Gastroesophageal sphincter (tissue), 4 donors: ENCODE data around the gene TDRD6. TPM values are rescaled to one million over a fixed set of nuclear protein-coding genes. Genes with fewer than 3 reads are reported as not detected.

Experiments used
- ATAC-seq: fragments of 150-250 bp; one replicate; pipeline ENCODE4 v1.9.1; 2016; ENCODE audit warnings: mild to moderate bottlenecking, moderate library complexity
- H3K27ac ChIP-seq, 4 donors: fragments of 200-600 bp; sonication (generic) in 3 of 4; 1 replicate in 3 of 4; 2 replicates in 1 of 4; pipeline ENCODE4 v1.5.1; 2016 to 2019
- H3K27me3 ChIP-seq: fragments of 200-600 bp; sonication (generic); one replicate; pipeline ENCODE4 v1.5.1; 2019
- H3K36me3 ChIP-seq, 2 donors: fragments of 200-600 bp; sonication (generic); one replicate each; pipeline ENCODE4 v1.5.1; 2019; ENCODE audit warnings: control low read depth in 1 of 2
- H3K4me1 ChIP-seq, 3 donors: fragments of 200-600 bp; sonication (generic); 1 replicate in 2 of 3; 2 replicates in 1 of 3; pipeline ENCODE4 v1.5.1; 2016 to 2019; ENCODE audit warnings: control low read depth in 2 of 3
- H3K4me3 ChIP-seq, 2 donors: fragments of 200-600 bp; sonication (generic); one replicate each; pipeline ENCODE4 v1.5.1; 2019; ENCODE audit warnings: mild to moderate bottlenecking in 1 of 2, moderate library complexity in 1 of 2
- H3K9me3 ChIP-seq, 3 donors: fragments of 200-600 bp; sonication (generic); one replicate each; pipeline ENCODE4 v1.5.1; 2017 to 2019; ENCODE audit warnings: control low read depth in 2 of 3
- EP300 ChIP-seq: sonication (generic); formaldehyde crosslinking; IDR thresholded peaks from one replicate; pipeline ENCODE4 v1.6.1; 2017; ENCODE audit warnings: antibody characterized with exemption, mild to moderate bottlenecking
- POLR2A ChIP-seq, 2 donors: fragments of 450-650 bp; IDR thresholded peaks; one replicate each; pipeline ENCODE4 v1.6.1; 2017; ENCODE audit warnings: antibody characterized with exemption in 2 of 2, mild to moderate bottlenecking in 2 of 2, moderate library complexity in 1 of 2
- POLR2AphosphoS5 ChIP-seq: sonication (generic); formaldehyde crosslinking; IDR thresholded peaks from one replicate; pipeline ENCODE4 v1.6.1; 2017; ENCODE audit warnings: antibody characterized with exemption
- WGBS, 2 donors: methylation state at CpG; one replicate each; pipeline ENCODE4 v1.1.5; 2018; ENCODE audit warnings: low coverage in 1 of 2; 5-methylcytosine and 5-hydroxymethylcytosine counted together
- total RNA-seq, 4 donors: library from RNA; depleted of rRNA; stranded (reverse); fragments of >200 nt; gene quantifications; one replicate each; pipeline ENCODE4 v1.1.0, GENCODE V29; 2016
- TF ChIP-seq, protein P1 (sequence below), 4 experiments: fragments of 200-600 bp in 2 of 4; fragments of 450-650 bp in 2 of 4; sonication (generic) in 1 of 4; IDR thresholded peaks; one replicate each; pipeline ENCODE4 v1.5.1; 2017 to 2019; ENCODE audit warnings: antibody characterized with exemption in 4 of 4, mild to moderate bottlenecking in 2 of 4, moderate library complexity in 2 of 4

TDRD6 gene
- total RNA-seq, 4 donors from 2014 or later: 0.15 to 5.1 (median 2.0) TPM

DNA sequence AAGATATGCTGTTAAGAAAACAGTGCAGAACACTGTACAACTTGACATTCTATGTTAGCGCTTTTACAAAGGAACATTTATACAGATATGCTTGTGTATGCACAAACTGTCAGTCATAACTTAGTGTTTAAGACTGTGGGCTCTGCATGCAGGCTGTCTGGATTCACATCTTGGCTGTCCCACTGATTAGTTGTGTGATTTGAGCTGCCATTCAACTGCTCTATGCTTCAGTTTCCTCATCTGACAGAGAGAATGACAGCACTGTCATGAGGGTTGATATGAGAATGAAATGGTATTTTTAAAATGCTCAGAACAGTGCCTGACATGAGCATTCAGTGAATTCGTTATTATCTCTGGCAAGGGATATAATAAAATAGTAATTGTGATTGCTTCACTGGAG lies 26.2 kb upstream of the TDRD6 start:
- H3K27ac ChIP-seq: no peak overlapping the region

DNA sequence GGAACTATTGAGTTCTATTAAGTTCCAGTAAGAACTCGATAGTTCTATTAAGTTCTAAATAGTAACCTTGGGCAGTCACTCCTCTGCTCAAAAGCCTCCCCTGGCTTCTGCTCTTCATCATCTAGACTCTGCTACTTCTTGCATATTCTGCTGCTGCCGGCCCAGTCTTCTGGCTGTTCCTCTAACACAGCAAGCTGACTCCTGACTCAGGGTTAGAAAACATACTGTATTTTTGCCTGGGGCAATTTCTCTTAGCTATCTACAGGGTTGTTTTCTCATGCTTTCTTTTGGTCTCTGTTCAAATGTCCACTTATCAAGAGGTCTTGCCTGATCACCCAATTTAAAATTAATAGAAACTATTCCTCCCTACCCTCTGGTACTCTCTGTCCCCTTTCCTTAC lies 20.3 kb upstream of the TDRD6 start:
- no peaks in the 10 kb centered on the region for H3K9me3 ChIP-seq
- H3K27me3 ChIP-seq: no peaks in the 10 kb centered on the region
- peaks cover 0 to 91% of the 10 kb centered on the region in 2 donors for H3K36me3 ChIP-seq
- H3K27ac ChIP-seq: no peak overlapping the region
- no peak overlapping the region for H3K4me3 ChIP-seq
- 78 to 89% methylated on average over 2 of the region's 2 CpGs for WGBS, 2 donors
- H3K4me1 ChIP-seq: no peaks in the 10 kb centered on the region
- ATAC-seq: no peak
- TF ChIP-seq EP300 (no peak), POLR2A (IDR thresholded peaks at IDR 0.05) (no peak), POLR2AphosphoS5 (no peak)
- TF ChIP-seq, protein P1, sequence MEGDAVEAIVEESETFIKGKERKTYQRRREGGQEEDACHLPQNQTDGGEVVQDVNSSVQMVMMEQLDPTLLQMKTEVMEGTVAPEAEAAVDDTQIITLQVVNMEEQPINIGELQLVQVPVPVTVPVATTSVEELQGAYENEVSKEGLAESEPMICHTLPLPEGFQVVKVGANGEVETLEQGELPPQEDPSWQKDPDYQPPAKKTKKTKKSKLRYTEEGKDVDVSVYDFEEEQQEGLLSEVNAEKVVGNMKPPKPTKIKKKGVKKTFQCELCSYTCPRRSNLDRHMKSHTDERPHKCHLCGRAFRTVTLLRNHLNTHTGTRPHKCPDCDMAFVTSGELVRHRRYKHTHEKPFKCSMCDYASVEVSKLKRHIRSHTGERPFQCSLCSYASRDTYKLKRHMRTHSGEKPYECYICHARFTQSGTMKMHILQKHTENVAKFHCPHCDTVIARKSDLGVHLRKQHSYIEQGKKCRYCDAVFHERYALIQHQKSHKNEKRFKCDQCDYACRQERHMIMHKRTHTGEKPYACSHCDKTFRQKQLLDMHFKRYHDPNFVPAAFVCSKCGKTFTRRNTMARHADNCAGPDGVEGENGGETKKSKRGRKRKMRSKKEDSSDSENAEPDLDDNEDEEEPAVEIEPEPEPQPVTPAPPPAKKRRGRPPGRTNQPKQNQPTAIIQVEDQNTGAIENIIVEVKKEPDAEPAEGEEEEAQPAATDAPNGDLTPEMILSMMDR (IDR thresholded peaks at IDR 0.05): no peak

More for the DNA sequence above, 26.2 kb upstream of the TDRD6 start:
- ATAC-seq: no peak
- H3K36me3 ChIP-seq: peaks cover 0 to 71% of the 10 kb centered on the region in 2 donors
- H3K4me3 ChIP-seq: no peak overlapping the region
- no peaks in the 10 kb centered on the region for H3K9me3 ChIP-seq
- TF ChIP-seq POLR2AphosphoS5 (no peak), EP300 (no peak)
- 70 to 92% methylated on average over 2 of the region's 2 CpGs for WGBS, 2 donors
- no peaks in the 10 kb centered on the region for H3K27me3 ChIP-seq
- peaks cover 0 to 10% (median 0%) of the 10 kb centered on the region in 3 donors for H3K4me1 ChIP-seq

DNA sequence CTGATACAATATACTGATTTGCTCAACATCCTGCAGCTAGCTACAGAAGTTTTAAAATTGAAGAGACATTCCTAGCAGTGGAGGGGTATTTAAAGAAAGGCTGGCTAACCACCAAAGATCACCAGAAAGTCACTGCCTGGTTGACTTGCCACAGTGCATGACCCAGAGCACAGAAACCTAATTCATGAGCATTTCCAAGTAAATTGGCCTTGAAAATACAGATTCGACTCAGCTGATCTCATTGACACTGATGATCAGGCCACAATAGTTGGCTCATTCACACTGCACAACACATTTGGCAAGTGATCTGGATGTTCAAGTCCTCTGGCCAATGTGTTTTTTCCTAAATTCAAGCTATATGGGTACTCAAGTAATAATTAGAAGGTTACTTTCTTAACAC lies 13.3 kb upstream of the TDRD6 start:
- WGBS, 2 donors: 64 to 86% methylated on average over 1 of the region's 1 CpG
- Histone ChIP-seq H3K36me3 (peaks cover 0 to 83% of the 10 kb centered on the region in 2 donors), H3K27me3 (no peaks in the 10 kb centered on the region), H3K9me3 (no peaks in the 10 kb centered on the region), H3K4me3 (no peak overlapping the region), H3K27ac (no peak overlapping the region), H3K4me1 (no peaks in the 10 kb centered on the region)
- no peak for ATAC-seq
- TF ChIP-seq, protein P1 (IDR thresholded peaks at IDR 0.05): no peak
- TF ChIP-seq POLR2AphosphoS5 (no peak), POLR2A (IDR thresholded peaks at IDR 0.05) (no peak), EP300 (no peak)

DNA sequence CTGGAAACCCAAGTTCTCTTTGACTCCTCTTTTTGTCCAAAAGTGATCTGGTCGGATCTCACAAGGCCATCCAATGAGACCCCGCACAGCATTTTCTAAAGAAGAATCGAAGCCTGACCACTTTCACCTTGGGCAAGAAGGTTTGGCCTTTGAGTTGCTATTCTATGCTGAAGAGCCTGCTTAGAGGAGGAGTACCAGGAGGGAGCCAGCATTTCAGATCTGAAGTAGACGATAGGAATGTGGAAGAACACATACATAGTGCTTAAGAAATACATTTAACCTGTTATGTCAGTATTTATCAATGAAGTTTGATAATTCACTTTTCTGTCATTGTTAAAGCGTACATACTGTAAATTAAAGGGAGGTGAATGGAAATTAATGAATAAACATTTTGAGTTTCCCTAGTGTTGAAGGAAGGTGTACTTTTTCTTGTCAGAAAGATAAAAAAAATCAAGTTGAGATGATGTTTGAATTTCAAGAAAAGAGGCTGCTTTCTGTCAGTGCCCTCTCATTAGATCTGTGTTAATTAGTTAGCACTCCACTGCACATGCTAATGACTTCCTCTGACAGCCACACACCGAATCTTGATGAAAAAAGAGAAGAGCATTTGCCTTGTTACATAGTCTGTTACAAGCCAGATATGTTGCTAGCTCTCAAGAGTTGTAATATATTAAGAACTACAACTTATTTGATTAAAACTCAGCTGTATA lies 10.9 kb upstream of the TDRD6 start:
- ATAC-seq: no peak
- H3K36me3 ChIP-seq: peaks cover 0 to 63% of the 10 kb centered on the region in 2 donors

DNA sequence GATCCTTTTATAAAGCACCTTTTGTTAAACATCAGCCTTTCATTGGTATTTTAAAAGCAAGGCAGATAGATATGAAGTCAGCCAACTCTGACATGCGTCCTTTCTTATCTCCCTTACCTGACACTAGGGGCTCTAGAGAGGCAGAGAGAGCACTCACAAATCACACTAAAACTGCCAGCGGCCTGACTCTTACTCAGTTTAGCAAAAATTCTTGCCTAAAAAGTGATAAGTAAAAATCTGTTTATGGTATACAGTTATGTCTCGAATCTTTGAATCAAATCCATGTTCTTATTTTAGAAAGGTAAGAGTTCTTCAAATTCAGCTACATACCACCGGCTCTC lies 10.4 kb upstream of the TDRD6 start:
- TF ChIP-seq, protein P1 (IDR thresholded peaks at IDR 0.05): no peak
- no peak for TF ChIP-seq EP300
- TF ChIP-seq POLR2AphosphoS5: no peak
- no peak for TF ChIP-seq POLR2A (IDR thresholded peaks at IDR 0.05)
- no peak overlapping the region for H3K4me3 ChIP-seq
- H3K4me1 ChIP-seq: no peaks in the 10 kb centered on the region
- 67 to 92% methylated on average over 4 of the region's 4 CpGs for WGBS, 2 donors
- H3K9me3 ChIP-seq: no peaks in the 10 kb centered on the region
- no peak overlapping the region for H3K27ac ChIP-seq
- ATAC-seq: no peak
- peaks cover 0 to 59% of the 10 kb centered on the region in 2 donors for H3K36me3 ChIP-seq
- H3K27me3 ChIP-seq: no peaks in the 10 kb centered on the region

More for the DNA sequence above, 10.9 kb upstream of the TDRD6 start:
- TF ChIP-seq POLR2A (IDR thresholded peaks at IDR 0.05) (no peak), EP300 (no peak), POLR2AphosphoS5 (no peak)
- TF ChIP-seq, protein P1 (IDR thresholded peaks at IDR 0.05): no peak
- no peaks in the 10 kb centered on the region for H3K9me3 ChIP-seq
- H3K27ac ChIP-seq: no peak overlapping the region
- 75 to 83% methylated on average over 2 to 6 of the region's 6 CpGs for WGBS, 2 donors
- H3K27me3 ChIP-seq: no peaks in the 10 kb centered on the region
- H3K4me3 ChIP-seq: no peak overlapping the region
- H3K4me1 ChIP-seq: no peaks in the 10 kb centered on the region
